G401 (cell line): ENCODE results near the gene CD200R1. TPM values are rescaled to one million over a fixed set of nuclear protein-coding genes. Genes with fewer than 3 reads are reported as not detected.
"Not testable (repeated sequence)": the region's sequence is repeated elsewhere in the genome, so short reads cannot be mapped to it uniquely, and the experiment has no call there.

Experiments
- DNase-seq: peaks from one replicate; pipeline ENCODE4 v3.0.0-alpha.2; 2015; ENCODE audit warnings: low spot score
- in situ Hi-C: cut with HindIII; loops from 2 replicates; pipeline ENCODE4 v1.10.0; 2016; ENCODE audit warnings: low sequenced_read_pairs, mixed read lengths
- total RNA-seq: library from RNA; depleted of rRNA; stranded (reverse); fragments of >200 nt; shearing (Covaris generic); gene quantifications from 2 replicates; pipeline ENCODE4 v1.2.3, GENCODE V29; 2014

The CD200R1 gene
- total RNA-seq, 1 experiment from 2014 or later: not detected

DNA sequence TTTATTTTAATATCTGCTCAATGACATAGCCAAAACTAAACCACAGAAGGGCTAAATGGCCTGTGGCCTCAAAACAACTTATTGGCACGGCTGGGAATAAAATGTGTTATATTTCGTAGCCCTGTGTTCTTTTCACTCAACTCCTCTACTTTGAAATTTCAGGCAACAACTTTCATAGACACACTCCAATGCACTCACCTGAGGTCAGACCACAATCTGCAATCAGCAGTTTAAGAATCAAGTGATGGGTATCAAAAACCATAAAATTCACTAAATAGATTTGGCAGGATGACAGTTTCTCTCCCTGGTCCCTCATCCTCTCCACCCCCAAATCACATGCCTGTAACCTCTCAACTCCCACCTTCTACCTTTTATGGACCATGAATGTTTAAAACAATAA is 2.0 kb upstream of the CD200R1 start:
- DNase-seq: no peak
- in situ Hi-C loops: no loop called here

DNA sequence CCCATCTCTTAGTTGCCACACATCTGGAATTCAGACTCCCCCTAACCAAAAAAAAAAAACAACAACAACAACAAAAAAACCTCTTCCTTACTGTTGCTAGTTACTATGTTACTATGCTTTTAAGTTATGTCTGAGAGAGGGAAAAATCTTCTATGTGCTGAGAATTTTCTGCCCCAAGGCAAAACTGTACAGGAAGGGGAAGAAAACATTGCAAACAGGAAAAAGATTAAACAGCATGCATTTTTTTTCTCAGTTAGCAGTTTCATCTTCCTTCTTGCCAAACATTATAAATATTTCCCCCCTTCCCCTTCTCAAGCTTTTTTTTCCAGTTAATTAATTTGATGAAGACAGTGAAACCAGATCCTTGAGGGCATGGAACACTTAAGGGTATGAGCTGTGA is 1.1 kb upstream of the CD200R1 start:
- in situ Hi-C loops: no loop called here
- no peak for DNase-seq

DNA sequence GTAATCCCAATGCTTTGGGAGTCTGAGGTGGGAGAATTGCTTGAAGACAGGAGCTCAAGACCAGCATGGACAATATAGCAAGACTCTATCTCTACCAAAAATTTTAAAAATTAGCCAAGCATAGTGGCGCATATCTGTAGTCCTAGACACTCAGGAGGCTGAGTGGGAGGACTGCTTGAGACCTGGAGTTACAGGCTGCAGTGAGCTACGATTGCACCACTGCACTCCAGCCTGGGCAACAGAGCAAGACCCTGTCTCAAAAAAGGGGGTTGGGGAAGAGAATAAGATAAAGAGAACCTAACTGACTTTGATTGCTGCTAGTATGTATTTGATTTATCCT is 755 bp downstream of the CD200R1 start:
- DNase-seq: no peak
- in situ Hi-C loops: no loop called here

DNA sequence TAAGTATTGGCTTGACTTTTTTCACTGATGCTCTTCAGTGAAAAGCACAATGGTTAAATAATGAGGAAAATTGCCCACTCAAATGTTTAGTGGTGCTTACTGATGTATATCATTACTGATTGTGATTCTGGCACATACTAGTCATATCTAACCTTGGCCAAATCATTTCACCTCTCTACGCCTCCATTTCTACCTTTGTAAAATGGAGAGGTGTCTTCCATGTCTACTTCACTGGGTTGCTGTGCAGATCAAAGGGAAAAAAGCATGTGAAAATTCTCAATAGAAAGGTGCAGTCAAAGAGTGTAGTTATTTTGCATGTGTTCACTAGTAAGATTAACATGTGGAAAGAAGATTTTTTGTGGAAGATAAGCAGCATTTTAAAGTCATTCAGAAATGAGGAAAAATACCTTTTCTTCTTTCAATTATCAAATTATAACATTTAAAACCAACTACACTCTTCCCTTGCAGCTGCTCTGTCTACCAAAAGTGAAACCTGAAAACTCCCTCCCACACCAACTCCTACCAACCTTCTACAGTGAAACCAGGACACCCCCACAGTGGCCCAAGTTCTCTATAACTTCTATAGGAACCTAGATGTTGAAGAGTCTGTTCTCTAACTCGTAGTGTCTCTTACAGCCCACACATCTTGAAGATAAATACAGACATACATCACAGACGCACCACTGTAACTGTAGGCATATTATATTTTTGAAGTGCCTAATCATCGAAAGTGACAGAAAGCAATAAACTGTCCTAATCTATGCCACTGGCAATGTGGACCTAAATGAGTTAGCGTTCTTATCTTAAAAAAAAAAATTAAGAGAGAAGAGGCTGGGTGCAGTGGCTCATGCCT is 1.4 kb downstream of the CD200R1 start:
- DNase-seq: no peak
- in situ Hi-C loops: no loop called here

DNA sequence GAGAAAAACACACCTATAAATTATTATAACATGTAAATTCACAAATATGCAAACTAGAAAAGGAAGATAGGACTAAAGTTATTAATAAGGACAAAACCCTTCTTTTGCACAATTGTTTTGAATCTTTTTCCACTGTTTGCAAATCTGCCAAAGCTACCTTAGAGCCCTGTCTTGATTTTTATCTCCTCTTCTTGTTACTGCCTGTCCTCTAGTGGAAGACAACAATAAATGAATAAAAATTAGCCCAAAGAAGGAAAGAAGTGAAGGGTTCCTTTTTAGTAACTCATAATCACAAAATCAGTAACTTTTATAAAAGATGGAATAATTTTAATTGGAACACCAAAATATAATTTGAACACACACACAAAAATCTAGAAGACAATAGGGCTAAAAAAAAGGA is 2.7 kb downstream of the CD200R1 start:
- in situ Hi-C loops: no loop called here
- no peak for DNase-seq

DNA sequence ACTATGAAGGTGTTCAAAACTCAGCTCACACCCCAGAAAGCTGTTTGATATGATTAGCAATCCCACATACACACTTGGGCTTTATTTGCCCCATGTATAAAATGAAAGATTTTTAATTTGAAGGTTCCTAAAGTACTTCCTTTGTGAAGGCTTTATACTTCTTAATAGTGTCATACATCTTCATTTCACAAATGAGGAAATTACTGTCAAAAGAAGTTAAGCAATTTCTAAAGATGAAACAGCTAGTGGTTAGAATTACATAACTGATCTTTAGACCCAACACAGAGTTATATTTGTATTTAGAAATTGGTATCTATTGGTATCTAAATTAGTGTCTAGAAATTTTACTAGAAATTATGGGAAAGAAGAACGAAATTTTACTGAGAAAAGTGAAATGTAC is 7.1 kb downstream of the CD200R1 start:
- in situ Hi-C loops: no loop called here
- no peak for DNase-seq

DNA sequence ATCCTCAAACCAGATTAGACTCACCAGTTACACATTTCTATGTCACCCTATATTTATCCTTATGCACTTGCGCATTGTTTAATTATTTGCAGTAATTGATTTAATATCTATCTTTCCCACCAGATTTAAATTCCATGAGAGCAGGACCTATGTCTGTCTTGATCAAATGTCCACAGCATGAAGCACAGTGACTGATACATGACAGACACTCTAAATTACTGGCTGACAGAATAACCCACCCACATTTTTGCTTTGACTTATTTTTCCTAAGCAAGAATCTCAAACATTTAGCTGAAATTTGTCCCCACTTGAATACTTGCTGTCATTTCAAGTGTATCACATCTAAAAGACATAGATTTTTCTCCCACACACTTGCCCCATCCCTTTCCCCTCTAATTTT is 7.5 kb downstream of the CD200R1 start:
- in situ Hi-C loops: no loop called here
- no peak for DNase-seq

DNA sequence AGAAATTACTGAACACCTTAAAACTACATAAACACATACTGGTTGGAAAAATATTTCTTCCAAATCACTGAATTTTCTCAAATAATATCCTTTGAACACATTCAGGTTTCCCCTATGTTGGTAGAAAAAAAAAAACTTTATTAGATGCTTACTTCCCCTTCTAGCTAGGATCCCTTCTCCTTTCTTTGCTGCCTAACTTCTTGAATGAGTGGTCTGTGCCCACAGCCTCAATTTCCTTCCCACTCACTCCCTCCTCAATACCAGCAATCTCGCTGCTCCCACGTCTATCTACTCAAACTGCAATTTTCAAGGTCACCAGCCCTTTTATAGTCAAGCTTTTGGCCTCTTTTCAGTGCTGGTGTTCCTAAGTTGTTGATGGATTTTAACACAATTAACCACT is 8.3 kb downstream of the CD200R1 start:
- in situ Hi-C loops: no loop called here
- DNase-seq: no peak

DNA sequence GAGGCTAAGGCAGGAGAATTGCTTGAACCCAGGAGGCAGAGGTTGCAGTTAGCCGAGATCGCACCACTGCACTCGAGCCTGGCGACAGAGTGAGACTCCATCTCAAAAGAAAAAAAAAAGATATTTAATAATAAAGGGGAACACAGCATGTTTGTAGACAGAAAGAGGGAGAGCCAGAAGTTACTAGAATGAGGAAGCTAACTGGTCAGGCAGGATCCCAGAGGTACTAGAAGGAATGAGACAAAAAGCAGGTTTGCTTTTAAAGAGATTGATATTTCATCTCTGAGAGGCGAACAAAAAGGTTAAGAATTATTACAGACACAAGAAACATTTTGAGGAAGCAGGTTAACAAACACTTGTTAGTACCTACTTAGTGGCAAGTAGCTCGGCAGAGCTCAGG is 9.2 kb downstream of the CD200R1 start:
- DNase-seq: no peak
- in situ Hi-C loops: no loop called here

DNA sequence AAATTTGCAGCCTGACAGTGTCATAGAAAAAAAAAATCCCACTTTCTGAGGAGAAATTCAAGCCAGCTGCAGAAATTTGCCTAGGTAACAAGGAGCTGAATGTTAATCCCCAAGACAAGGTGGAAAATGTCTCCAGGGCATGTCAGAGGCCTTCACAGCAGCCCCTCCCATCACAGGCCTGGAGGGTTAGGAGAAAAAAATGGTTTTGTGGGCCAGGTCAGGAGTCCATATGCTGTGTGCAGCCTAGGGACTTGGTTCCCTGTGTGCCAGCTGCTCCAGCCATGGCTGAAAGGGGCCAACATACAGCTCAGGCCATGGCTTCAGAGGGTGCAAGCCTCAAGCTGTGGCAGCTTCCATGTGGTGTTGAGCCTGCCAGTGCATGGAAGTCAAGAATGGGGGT is 11.2 kb downstream of the CD200R1 start:
- in situ Hi-C loops: no loop called here
- no peak for DNase-seq

DNA sequence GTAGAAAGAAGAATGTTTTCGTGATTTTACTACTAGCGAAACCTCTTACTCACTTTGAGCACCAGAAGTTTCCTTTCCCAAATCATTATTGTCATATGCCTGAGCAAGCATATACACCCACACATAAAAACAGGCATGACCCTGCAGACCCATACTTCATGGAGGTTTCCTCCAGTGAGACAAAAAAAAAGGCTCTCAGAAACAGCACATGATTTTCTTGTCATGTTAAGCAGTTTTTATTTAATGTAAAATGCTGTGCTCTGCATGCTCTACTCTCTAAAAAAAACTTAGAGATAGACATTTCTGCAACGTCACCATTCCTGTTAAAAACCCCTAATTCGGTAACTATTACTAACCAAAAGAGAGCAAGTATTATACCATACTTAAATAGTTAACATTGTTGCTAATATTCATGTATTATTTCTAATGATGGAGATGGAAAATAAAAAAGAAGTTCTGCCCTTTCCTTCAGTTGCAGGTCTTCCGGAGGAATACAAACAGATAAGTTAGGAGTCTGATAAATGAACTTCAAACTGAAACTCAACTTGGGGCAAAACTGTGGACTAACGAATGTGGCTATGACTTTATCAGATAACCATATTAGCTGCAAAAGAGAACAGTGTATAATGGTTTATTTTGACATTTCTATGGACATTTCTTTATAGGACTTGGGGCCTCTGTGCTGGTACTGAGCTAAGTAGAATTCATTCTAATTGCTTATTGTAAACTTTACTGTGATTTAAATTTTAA is 15.9 kb downstream of the CD200R1 start:
- in situ Hi-C loops: no loop called here
- DNase-seq: no peak

DNA sequence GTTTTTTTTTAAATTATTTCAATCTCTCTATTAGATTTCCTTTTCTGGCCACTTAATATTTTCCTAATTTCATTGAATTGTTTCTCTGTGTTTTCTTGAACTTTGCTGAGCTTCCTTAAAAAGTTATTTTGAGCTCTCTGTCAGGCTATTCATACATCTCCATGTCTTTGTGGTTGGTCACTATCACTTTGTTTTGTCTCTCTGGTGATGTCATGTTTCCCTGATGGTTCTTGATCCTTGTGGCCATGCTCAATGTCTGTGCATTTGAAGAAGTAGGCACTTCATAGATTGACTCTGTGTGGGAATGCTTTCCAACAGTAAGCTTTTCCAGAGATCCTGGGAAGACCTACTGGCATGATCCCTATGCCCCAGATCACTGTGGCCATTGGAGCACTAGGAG is 18.6 kb downstream of the CD200R1 start:
- in situ Hi-C loops: no loop called here
- DNase-seq: no peak

DNA sequence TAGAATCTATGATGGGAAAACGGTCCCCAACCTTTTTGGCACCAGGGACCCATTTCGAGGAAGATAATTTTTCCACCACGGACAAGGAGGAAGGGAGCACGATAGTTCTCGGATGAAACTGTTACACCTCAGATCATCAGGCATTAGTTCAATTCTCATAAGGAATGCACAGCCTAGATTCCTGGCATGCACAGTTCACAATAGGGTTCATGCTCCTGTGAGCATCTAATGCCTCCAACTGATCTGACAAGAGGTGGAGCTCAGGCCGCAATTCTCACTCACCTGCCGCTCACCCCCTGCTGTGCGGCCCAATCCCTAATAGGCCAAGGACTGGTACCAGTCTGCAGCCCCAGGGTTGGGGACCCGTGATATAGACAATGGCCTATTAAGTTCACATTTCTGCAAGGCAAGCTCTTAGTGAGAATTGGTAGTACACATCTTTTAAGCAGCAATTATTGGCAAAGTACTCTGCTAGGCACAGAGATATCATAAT is 26.5 kb downstream of the CD200R1 start:
- no peak for DNase-seq
- in situ Hi-C loops: no loop called here

DNA sequence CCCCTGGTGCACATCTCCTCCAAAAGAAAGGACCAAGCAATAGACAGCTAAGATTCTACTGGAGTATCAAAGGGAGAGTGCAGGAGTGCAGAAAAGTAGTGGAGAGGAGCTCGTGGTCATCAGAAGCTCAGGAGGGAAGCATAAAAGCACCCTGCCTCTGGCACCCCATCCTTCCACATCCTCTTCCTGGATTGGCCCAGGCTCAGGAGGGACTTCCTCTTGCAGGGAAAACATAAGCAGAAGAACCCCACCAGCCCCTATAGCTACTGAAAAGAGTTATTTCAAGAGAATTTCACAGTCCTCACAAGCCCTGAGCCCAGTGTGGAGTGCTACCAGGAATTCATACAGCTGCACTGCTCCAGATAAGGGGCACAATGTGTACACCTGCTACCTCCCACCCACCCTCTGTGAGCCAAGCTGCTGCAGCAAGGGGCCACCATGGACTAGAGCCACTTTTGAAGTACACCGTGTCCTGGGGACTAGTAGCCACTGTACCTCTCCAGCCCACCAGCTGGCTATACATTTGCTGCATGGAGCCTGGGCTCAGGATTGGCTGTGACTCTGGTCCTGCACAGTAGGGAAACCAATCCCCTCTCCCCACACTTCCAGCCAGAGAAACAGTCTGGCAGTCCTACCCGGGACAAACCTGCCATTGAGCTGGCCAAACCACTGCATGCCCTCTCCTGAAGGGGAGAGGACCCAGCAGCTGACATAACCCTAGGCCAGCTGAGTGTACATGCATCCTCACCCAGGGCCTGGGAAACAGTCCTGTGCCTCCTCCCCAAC is 43.0 kb downstream of the CD200R1 start:
- in situ Hi-C loops: no loop called here
- DNase-seq: no peak

DNA sequence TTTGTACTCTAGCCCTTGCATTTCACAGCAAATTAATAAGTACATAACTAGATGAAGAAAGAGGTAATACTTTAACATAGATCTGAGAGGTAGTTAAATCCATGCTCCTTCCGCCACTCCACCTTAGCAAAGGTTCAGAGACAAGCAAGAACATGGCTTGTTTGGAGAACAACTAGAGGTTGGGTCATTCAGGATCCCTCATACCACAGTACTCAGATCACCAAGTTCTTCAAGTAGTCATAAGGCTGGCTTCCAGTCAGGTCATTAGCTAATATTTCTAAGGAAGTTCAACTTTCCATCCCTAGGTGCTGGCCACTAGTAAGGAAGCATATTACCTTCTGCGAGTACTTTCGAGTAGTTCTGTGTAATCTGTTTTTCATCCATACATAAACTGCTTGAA is 44.1 kb downstream of the CD200R1 start:
- DNase-seq: no peak
- in situ Hi-C loops: no loop called here

DNA sequence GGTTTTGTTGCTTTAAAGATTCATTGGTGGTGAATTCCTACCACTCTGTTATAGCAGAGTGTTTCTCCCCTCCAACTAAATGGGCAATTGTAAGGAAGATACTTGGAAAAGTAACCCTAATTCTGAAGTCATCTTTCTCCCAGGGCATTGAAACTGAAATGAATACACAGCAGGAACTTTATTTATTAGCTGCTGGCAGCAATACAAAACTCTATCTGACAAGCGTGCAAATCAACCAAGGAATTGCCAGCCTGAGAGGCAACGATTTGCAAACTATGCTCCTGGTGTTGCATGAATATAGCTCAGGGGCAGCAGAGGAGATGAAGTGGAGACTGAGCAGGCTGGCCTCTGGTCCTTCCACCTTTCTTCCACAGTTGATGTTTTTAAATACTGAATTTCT is 48.9 kb downstream of the CD200R1 start:
- peak; percentile 39 for DNase-seq
- in situ Hi-C loops: no loop called here

DNA sequence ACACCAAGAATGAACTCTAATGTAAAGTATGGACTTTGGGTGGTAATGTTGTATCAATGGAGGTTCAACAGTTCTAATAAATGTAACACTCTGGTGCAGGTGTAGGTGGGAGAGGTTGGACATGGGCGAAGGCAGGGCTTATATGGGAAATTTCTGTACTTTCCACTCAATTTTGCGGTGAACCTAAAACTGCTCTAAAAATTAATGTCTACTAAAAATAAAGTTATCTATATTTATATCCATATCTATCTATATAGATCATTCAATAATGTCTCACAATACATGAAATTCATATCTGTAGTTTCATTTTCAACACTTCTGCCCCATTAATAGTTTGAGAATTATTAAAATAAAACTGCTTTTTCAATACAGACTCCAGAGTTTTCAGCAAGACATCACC is 49.3 kb downstream of the CD200R1 start:
- in situ Hi-C loops: no loop called here

DNA sequence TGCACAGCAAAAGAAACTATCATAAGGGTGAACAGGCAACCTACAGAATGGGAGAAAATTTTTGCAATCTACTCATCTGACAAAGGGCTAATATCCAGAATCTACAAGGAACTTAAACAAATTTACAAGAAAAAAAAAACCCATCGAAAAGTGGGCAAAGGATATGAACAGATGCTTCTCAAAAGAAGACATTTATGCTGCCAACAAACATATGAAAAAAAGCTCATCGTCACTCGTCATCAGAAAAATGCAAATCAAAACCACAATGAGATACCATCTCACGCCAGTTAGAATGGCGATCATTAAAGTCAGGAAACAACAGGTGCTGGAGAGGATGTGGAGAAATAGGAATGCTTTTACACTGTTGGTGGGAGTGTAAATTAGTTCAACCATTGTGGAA is 55.4 kb downstream of the CD200R1 start:
- DNase-seq, in situ Hi-C loops: not testable (repeated sequence)

More for the DNA sequence above, 49.3 kb downstream of the CD200R1 start:
- DNase-seq: no peak

DNA sequence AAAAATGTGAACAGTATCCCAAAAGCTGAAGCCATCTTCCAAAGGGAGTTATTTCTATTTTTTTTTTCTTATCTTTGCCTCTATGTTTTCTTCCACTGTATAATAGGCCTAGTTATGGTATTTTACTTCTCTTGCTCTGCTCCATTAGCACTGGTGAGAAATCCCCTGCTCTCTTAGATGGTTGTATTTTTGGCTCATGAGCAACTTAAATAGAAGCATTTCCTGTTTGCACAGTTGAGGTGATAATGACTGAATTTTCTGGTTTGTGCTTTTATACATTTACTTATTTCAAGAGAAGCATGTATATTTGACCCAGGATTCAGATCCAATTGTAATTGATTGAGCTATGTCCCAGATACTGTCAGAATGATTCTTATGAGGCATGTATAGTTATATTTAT is 66.7 kb downstream of the CD200R1 start:
- in situ Hi-C loops: no loop called here
- no peak for DNase-seq

DNA sequence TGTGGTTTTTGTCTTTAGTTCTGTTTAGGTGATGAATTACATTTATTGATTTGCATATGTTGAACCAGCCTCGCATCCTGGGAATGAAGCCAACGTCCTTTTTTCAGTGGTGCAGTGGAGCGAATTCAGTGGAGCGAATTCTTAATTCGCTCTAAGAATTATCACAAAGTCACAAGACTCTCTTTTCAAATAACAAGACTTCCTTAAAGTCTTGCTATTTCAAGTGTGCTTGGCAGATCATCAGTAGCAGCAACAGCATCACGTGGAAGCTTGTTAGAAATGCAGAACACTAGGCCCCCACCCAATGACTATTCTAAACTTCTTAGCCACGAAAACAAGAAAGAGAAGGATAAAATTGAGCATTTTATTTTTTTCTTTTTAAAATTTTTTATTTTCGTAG is 70.1 kb downstream of the CD200R1 start:
- in situ Hi-C loops: no loop called here
- no peak for DNase-seq
